Mesenchymal stem cell (in vitro differentiated cells and primary cell): ENCODE results near the gene LRFN2.

Experiments used
- DNase-seq: peaks from one replicate; pipeline ENCODE4 v3.0.0-alpha.2; 2013
- H2AFZ ChIP-seq: one replicate; pipeline ENCODE4 v1.6.1; 2013; ENCODE audit warnings: low read depth, mild to moderate bottlenecking, control low read depth, inconsistent platforms, low read length, moderate library complexity
- H2AK5ac ChIP-seq: 2 replicates; pipeline ENCODE4 v1.6.1; 2013; ENCODE audit warnings: low read length, moderate library complexity, mild to moderate bottlenecking, inconsistent platforms; ENCODE audit not compliant: severe bottlenecking
- H2BK120ac ChIP-seq: one replicate; pipeline ENCODE4 v1.6.1; 2013; ENCODE audit warnings: low read depth, mild to moderate bottlenecking, inconsistent platforms, low read length, moderate library complexity
- H2BK12ac ChIP-seq, 2 experiments: one replicate each; pipeline ENCODE4 v1.6.1; 2013; ENCODE audit warnings: inconsistent platforms in 2 of 2, low read length in 2 of 2, mild to moderate bottlenecking in 2 of 2, moderate library complexity in 2 of 2, control low read depth in 1 of 2
- H2BK15ac ChIP-seq: one replicate; pipeline ENCODE4 v1.6.1; 2013; ENCODE audit warnings: mild to moderate bottlenecking, low read depth, inconsistent platforms; ENCODE audit not compliant: poor library complexity, severe bottlenecking
- H2BK5ac ChIP-seq: 2 replicates; pipeline ENCODE4 v1.6.1; 2013; ENCODE audit warnings: low read depth, mild to moderate bottlenecking, low read length, control low read depth, inconsistent platforms; ENCODE audit not compliant: poor library complexity, severe bottlenecking
- H3K14ac ChIP-seq, 2 experiments: one replicate each; pipeline ENCODE4 v1.6.1; 2013; ENCODE audit warnings: inconsistent platforms in 2 of 2, low read length in 2 of 2, control low read depth in 1 of 2, mild to moderate bottlenecking in 1 of 2, moderate library complexity in 1 of 2
- H3K18ac ChIP-seq, 2 experiments: one replicate each; pipeline ENCODE4 v1.6.1; 2013; ENCODE audit warnings: inconsistent platforms in 2 of 2, low read length in 2 of 2, control low read depth in 1 of 2, low read depth in 1 of 2, mild to moderate bottlenecking in 1 of 2
- H3K23ac ChIP-seq, 2 experiments: one replicate each; pipeline ENCODE4 v1.6.1; 2013; ENCODE audit warnings: inconsistent platforms in 2 of 2, low read length in 2 of 2, mild to moderate bottlenecking in 2 of 2, moderate library complexity in 2 of 2, control low read depth in 1 of 2
- H3K27ac ChIP-seq: 2 replicates; pipeline ENCODE4 v1.5.1; 2013; ENCODE audit warnings: mild to moderate bottlenecking, moderate library complexity, low read length, control low read depth, inconsistent platforms; ENCODE audit not compliant: poor library complexity, severe bottlenecking
- H3K27me3 ChIP-seq, 2 experiments: 2 replicates each; pipeline versions ENCODE4 v1.6.1 to v1.7.0; 2013; ENCODE audit warnings: low read length in 2 of 2, mild to moderate bottlenecking in 2 of 2, moderate library complexity in 2 of 2, control low read depth in 1 of 2, inconsistent platforms in 1 of 2; ENCODE audit not compliant: control insufficient read depth in 1 of 2, insufficient read depth in 1 of 2
- H3K36me3 ChIP-seq, 2 experiments: 2 replicates each; pipeline versions ENCODE4 v1.6.1 to v1.7.0; 2013; ENCODE audit warnings: low read length in 2 of 2, control low read depth in 1 of 2, inconsistent platforms in 1 of 2, low read depth in 1 of 2, mild to moderate bottlenecking in 1 of 2; ENCODE audit not compliant: insufficient read depth in 2 of 2, control insufficient read depth in 1 of 2
- H3K4ac ChIP-seq, 2 experiments: one replicate each; pipeline ENCODE4 v1.6.1; 2013; ENCODE audit warnings: inconsistent platforms in 2 of 2, low read length in 2 of 2, mild to moderate bottlenecking in 2 of 2, moderate library complexity in 2 of 2, control low read depth in 1 of 2, low read depth in 1 of 2
- H3K4me1 ChIP-seq: 2 replicates; pipeline ENCODE4 v1.6.1; 2013; ENCODE audit warnings: low read depth, low read length, control low read depth; ENCODE audit not compliant: control insufficient read depth, insufficient read depth
- H3K4me2 ChIP-seq: 2 replicates; pipeline ENCODE4 v1.6.1; 2013; ENCODE audit warnings: low read length, mild to moderate bottlenecking, inconsistent platforms; ENCODE audit not compliant: poor library complexity, severe bottlenecking
- H3K4me3 ChIP-seq, 2 experiments: 2 replicates each; pipeline versions ENCODE4 v1.5.1 to v1.7.0; 2013; ENCODE audit warnings: low read length in 2 of 2, mild to moderate bottlenecking in 2 of 2, control low read depth in 1 of 2, low read depth in 1 of 2; ENCODE audit not compliant: insufficient read depth in 1 of 2
- H3K79me1 ChIP-seq: replicated peaks from 2 replicates; pipeline ENCODE4 v1.6.1; 2013; ENCODE audit warnings: mild to moderate bottlenecking, control low read depth, low read length, inconsistent platforms; ENCODE audit not compliant: poor library complexity, severe bottlenecking
- H3K9ac ChIP-seq: 2 replicates; pipeline ENCODE4 v1.7.0; 2013; ENCODE audit warnings: mild to moderate bottlenecking, low read length, moderate library complexity
- H3K9me3 ChIP-seq: 2 replicates; pipeline ENCODE4 v1.7.0; 2013; ENCODE audit warnings: mild to moderate bottlenecking, low read length; ENCODE audit not compliant: control insufficient read depth
- H4K8ac ChIP-seq: one replicate; pipeline ENCODE4 v1.6.1; 2013; ENCODE audit warnings: inconsistent platforms, mild to moderate bottlenecking, low read length, moderate library complexity
- H4K91ac ChIP-seq: one replicate; pipeline ENCODE4 v1.6.1; 2013; ENCODE audit warnings: mild to moderate bottlenecking, low read length, inconsistent platforms
- WGBS: methylation state at CpG from one replicate; pipeline ENCODE4 v1.1.7; 2013; ENCODE audit warnings: mixed read lengths; 5-methylcytosine and 5-hydroxymethylcytosine counted together

LRFN2 gene

DNA sequence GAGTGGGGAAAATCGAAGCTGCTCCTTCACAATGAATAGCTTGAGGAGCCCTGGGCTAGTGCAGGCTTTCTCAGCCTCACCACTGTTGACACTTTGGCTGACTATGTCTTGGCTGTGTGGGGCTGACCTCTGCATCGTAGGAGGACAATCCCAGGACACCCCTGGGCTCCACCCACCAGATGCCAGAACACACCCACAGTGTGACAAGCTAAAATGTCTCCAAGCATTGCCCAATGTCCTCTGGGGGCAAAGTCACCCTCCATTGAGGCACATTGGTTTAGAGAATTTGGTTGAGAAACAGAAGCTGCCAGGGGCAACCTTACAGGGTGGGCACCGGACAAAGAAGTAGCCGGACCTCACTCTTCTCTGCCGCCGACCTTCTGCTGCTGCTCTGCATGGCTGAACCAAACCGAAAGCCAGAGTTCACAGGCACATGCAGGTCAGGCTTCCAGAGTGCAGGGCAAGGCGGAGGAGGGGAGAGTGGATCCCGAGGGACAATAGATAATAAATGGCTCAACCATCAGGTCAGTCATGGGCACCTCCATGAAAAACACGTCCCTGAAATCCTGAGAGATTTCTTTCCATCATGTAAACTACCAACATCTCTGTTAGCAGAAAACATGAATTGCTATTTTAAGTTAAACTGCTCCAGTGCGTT is 189.0 kb downstream of the LRFN2 start:
- Histone ChIP-seq H3K36me3 (no peaks in the 10 kb centered on the region), H3K79me1 (no peaks in the 10 kb centered on the region), H2AFZ (no peak overlapping the region), H2BK120ac (no peak overlapping the region), H2AK5ac (no peak overlapping the region), H3K9me3 (no peaks in the 10 kb centered on the region), H4K8ac (no peak overlapping the region), H2BK12ac (no peak overlapping the region), H3K4me3 (no peak overlapping the region), H3K4me2 (no peak overlapping the region), H4K91ac (no peak overlapping the region), H3K27ac (no peak overlapping the region), H3K23ac (no peak overlapping the region), H2BK15ac (no peak overlapping the region), H3K4ac (no peak overlapping the region), H3K9ac (no peak overlapping the region), H2BK5ac (no peak overlapping the region), H3K4me1 (no peaks in the 10 kb centered on the region), H3K14ac (no peak overlapping the region), H3K27me3 (no peaks in the 10 kb centered on the region), H3K18ac (no peak overlapping the region)
- DNase-seq = no peak
- 82% methylated on average over 11 of the region's 11 CpGs for WGBS

DNA sequence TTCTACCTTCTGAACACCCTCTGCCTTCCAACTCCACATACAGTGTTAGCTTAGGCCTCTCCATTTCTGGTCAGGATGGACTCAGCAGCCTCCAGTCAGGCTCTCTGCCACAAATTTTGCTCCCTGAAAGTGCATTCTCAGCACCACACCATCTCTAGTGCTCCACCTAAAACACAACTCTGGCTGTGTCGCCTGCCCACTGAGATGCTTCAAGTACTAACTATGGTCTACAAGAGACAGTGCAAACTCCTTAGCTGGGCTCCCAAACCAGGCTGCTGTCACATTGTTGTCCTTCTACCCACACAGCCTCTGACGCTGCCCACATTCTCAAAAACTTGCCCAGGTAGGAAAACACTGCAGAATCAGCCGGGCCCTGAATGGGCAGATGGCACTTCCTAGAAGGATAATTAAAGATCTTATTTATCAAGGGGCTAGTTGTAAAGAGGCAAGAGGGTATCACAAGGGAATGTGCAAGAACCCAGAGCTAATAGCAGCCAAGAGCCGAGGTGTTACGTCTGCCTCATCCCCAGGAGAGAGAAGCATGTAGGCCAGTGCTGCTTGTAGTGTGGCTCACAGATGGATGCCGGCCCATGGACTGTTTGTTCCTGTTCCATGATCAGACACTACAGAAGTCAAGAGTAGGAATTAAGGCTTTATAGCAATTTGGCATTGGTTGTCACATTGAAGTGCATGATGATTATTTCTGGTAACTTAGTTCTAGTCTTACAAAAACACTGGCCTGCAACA is 189.7 kb downstream of the LRFN2 start:
- Histone ChIP-seq H3K36me3 (no peaks in the 10 kb centered on the region), H3K4me3 (no peak overlapping the region), H4K91ac (no peak overlapping the region), H3K23ac (no peak overlapping the region), H3K27me3 (no peaks in the 10 kb centered on the region), H2AFZ (no peak overlapping the region), H2BK5ac (no peak overlapping the region), H3K9ac (no peak overlapping the region), H3K14ac (no peak overlapping the region), H3K27ac (no peak overlapping the region), H2AK5ac (no peak overlapping the region), H3K4me2 (no peak overlapping the region), H2BK120ac (no peak overlapping the region), H3K79me1 (no peaks in the 10 kb centered on the region), H2BK15ac (no peak overlapping the region), H3K9me3 (no peaks in the 10 kb centered on the region), H4K8ac (no peak overlapping the region), H3K18ac (no peak overlapping the region), H3K4me1 (no peaks in the 10 kb centered on the region), H3K4ac (no peak overlapping the region), H2BK12ac (no peak overlapping the region)
- WGBS = 95% methylated on average over 6 of the region's 6 CpGs
- DNase-seq = no peak

DNA sequence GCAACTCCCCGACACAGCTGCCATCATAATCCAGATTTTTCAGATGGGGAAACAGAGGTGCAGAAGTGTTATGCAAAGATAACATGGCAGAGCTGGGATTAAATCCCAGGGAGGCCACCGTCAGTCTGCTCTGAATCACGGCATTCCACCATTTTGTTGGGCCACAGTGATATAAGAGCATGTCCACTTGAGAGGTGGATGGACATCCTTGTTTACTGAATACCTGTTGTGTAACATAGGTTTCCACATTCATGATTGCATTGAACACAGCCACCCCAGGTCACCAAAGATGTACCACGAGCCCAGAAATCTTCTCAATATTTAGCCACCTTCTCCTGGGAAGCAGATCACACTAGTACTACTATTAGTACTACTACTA is 191.5 kb downstream of the LRFN2 start:
- Histone ChIP-seq H3K79me1 (no peaks in the 10 kb centered on the region), H3K9me3 (no peaks in the 10 kb centered on the region), H2BK12ac (no peak overlapping the region), H2AK5ac (no peak overlapping the region), H3K36me3 (no peaks in the 10 kb centered on the region), H3K4me3 (no peak overlapping the region), H3K4ac (no peak overlapping the region), H3K9ac (no peak overlapping the region), H3K27ac (no peak overlapping the region), H3K27me3 (peaks cover 0 to 6% of the 10 kb centered on the region in 2 experiments), H4K8ac (no peak overlapping the region), H3K23ac (no peak overlapping the region), H3K14ac (no peak overlapping the region), H2BK120ac (no peak overlapping the region), H3K4me2 (no peak overlapping the region), H2BK5ac (no peak overlapping the region), H4K91ac (no peak overlapping the region), H3K4me1 (no peaks in the 10 kb centered on the region), H2AFZ (no peak overlapping the region), H3K18ac (no peak overlapping the region), H2BK15ac (no peak overlapping the region)
- WGBS = 81% methylated on average over 4 of the region's 4 CpGs
- DNase-seq = no peak

DNA sequence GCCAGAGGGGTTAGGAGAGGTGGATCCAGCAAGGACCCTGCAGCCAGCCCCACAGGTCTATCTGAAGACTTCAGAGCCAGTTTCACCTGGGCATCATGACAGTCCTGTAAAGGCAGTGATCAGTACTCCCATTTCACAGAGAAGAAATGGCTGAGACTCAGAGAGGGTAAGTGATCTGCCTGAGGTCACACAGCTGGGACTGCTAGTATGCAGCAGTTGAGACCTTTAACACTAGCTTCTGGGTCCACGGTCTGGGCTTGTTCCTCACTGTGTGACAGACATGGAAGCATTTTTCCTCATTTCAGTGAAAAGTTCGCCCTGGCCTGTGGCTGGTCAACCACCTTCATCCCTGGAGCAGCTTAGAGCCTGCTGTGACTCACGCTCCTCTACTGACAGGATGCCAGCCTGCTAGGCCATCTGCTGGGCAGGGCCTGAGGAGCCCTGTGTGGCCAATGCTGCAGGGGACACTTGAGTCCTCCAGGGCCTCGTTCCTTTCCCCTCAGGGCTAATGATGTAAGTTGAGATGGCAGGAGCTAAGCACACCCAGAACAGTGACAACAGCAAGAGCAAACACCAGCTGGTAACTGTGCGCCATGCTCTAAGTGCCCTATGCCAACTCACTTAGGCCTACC is 192.0 kb downstream of the LRFN2 start:
- peak overlapping the region in 1 of 2 experiments; percentile 38 for H3K14ac ChIP-seq
- no peak overlapping the region for H2BK12ac ChIP-seq
- no peak overlapping the region for H3K4me3 ChIP-seq
- H2BK5ac ChIP-seq = no peak overlapping the region
- no peak overlapping the region for H2AFZ ChIP-seq
- no peaks in the 10 kb centered on the region for H3K79me1 ChIP-seq
- H3K27ac ChIP-seq = no peak overlapping the region
- no peaks in the 10 kb centered on the region for H3K9me3 ChIP-seq
- H3K4me1 ChIP-seq = no peaks in the 10 kb centered on the region
- H2BK15ac ChIP-seq = no peak overlapping the region
- no peak for DNase-seq
- H3K36me3 ChIP-seq = no peaks in the 10 kb centered on the region
- no peak overlapping the region for H3K4ac ChIP-seq
- H4K91ac ChIP-seq = no peak overlapping the region
- H3K4me2 ChIP-seq = no peak overlapping the region
- H2AK5ac ChIP-seq = no peak overlapping the region
- H3K27me3 ChIP-seq = peaks cover 5 to 11% of the 10 kb centered on the region in 2 experiments
- H4K8ac ChIP-seq = no peak overlapping the region
- no peak overlapping the region for H2BK120ac ChIP-seq
- H3K9ac ChIP-seq = no peak overlapping the region
- no peak overlapping the region for H3K23ac ChIP-seq
- no peak overlapping the region for H3K18ac ChIP-seq
- 59% methylated on average over 5 of the region's 5 CpGs for WGBS
